ENCODE measurements around the gene C10orf120.

The C10orf120 gene

GRCh38 chr10:122699796-122700455 is at the start of gene C10orf120:
Gene C10orf120 (minus strand): TSS chr10:122699846. CDS start chr10:122699790, 56 bp downstream.
- Histone ChIP-seq H3K36me3 (ENCODE audit: control insufficient read depth in 1 of 2, insufficient read depth in 2 of 2, low read length in 2 of 2) (no peaks in the 10 kb centered on the region), H3K9me3 (ENCODE audit: control insufficient read depth in 1 of 2, low read length in 2 of 2) (no peaks in the 10 kb centered on the region), H3K27ac (ENCODE audit: low read length) (no peak within 1 kb of the TSS), H3K4me3 (ENCODE audit: low read depth in 1 of 2, low read length in 2 of 2) (no peak within 1 kb of the TSS), H3K27me3 (ENCODE audit: low read depth, low read length) (no peaks in the 10 kb centered on the region), H3K4me1 (ENCODE audit: control insufficient read depth in 1 of 2, insufficient read depth in 2 of 2, low read length in 2 of 2) (no peaks in the 10 kb centered on the region)

- H3K4me1 ChIP-seq (ENCODE audit: control insufficient read depth in 1 of 2, insufficient read depth in 2 of 2, low read length in 2 of 2) = no peaks in the 10 kb centered on the region
- H3K36me3 ChIP-seq (ENCODE audit: control insufficient read depth in 1 of 2, insufficient read depth in 2 of 2, low read length in 2 of 2) = no peaks in the 10 kb centered on the region
- H3K9me3 ChIP-seq (ENCODE audit: control insufficient read depth in 1 of 2, low read length in 2 of 2) = no peaks in the 10 kb centered on the region
- no peak overlapping the region for H3K27ac ChIP-seq (ENCODE audit: low read length)
- H3K27me3 ChIP-seq (ENCODE audit: low read depth, low read length) = no peaks in the 10 kb centered on the region
- H3K4me3 ChIP-seq (ENCODE audit: low read depth in 1 of 2, low read length in 2 of 2) = no peak overlapping the region
Observed at GRCh38 chr10:122748496-122748895, 48.9 kb upstream of the C10orf120 start.

- Histone ChIP-seq H3K27ac (ENCODE audit: low read length) (no peak overlapping the region), H3K27me3 (ENCODE audit: low read depth, low read length) (no peaks in the 10 kb centered on the region), H3K36me3 (ENCODE audit: control insufficient read depth in 1 of 2, insufficient read depth in 2 of 2, low read length in 2 of 2) (no peaks in the 10 kb centered on the region), H3K9me3 (ENCODE audit: control insufficient read depth in 1 of 2, low read length in 2 of 2) (no peaks in the 10 kb centered on the region), H3K4me1 (ENCODE audit: control insufficient read depth in 1 of 2, insufficient read depth in 2 of 2, low read length in 2 of 2) (no peaks in the 10 kb centered on the region), H3K4me3 (ENCODE audit: low read depth in 1 of 2, low read length in 2 of 2) (no peak overlapping the region)
Observed at GRCh38 chr10:122746408-122746807, 46.8 kb upstream of the C10orf120 start.

- no peaks in the 10 kb centered on the region for H3K4me1 ChIP-seq (ENCODE audit: control insufficient read depth in 1 of 2, insufficient read depth in 2 of 2, low read length in 2 of 2)
- H3K27me3 ChIP-seq (ENCODE audit: low read depth, low read length) = no peaks in the 10 kb centered on the region
- no peaks in the 10 kb centered on the region for H3K36me3 ChIP-seq (ENCODE audit: control insufficient read depth in 1 of 2, insufficient read depth in 2 of 2, low read length in 2 of 2)
- no peaks in the 10 kb centered on the region for H3K9me3 ChIP-seq (ENCODE audit: control insufficient read depth in 1 of 2, low read length in 2 of 2)
- H3K27ac ChIP-seq (ENCODE audit: low read length) = no peak overlapping the region
- H3K4me3 ChIP-seq (ENCODE audit: low read depth in 1 of 2, low read length in 2 of 2) = no peak overlapping the region
Observed at GRCh38 chr10:122744257-122744656, 44.6 kb upstream of the C10orf120 start.

- Histone ChIP-seq H3K36me3 (ENCODE audit: control insufficient read depth in 1 of 2, insufficient read depth in 2 of 2, low read length in 2 of 2) (no peaks in the 10 kb centered on the region), H3K4me1 (ENCODE audit: control insufficient read depth in 1 of 2, insufficient read depth in 2 of 2, low read length in 2 of 2) (no peaks in the 10 kb centered on the region), H3K27ac (ENCODE audit: low read length) (no peak overlapping the region), H3K4me3 (ENCODE audit: low read depth in 1 of 2, low read length in 2 of 2) (no peak overlapping the region), H3K9me3 (ENCODE audit: control insufficient read depth in 1 of 2, low read length in 2 of 2) (no peaks in the 10 kb centered on the region), H3K27me3 (ENCODE audit: low read depth, low read length) (no peaks in the 10 kb centered on the region)
Observed at GRCh38 chr10:122740640-122741039, 41.0 kb upstream of the C10orf120 start.

- no peaks in the 10 kb centered on the region for H3K9me3 ChIP-seq (ENCODE audit: control insufficient read depth in 1 of 2, low read length in 2 of 2)
- H3K27me3 ChIP-seq (ENCODE audit: low read depth, low read length) = no peaks in the 10 kb centered on the region
- H3K27ac ChIP-seq (ENCODE audit: low read length) = no peak overlapping the region
- no peaks in the 10 kb centered on the region for H3K36me3 ChIP-seq (ENCODE audit: control insufficient read depth in 1 of 2, insufficient read depth in 2 of 2, low read length in 2 of 2)
- H3K4me3 ChIP-seq (ENCODE audit: low read depth in 1 of 2, low read length in 2 of 2) = no peak overlapping the region
- H3K4me1 ChIP-seq (ENCODE audit: control insufficient read depth in 1 of 2, insufficient read depth in 2 of 2, low read length in 2 of 2) = no peaks in the 10 kb centered on the region
Observed at GRCh38 chr10:122738031-122738430, 38.4 kb upstream of the C10orf120 start.

GRCh38 chr10:122733931-122734665 is 34.5 kb upstream of the C10orf120 start:
- Histone ChIP-seq H3K4me1 (ENCODE audit: control insufficient read depth in 1 of 2, insufficient read depth in 2 of 2, low read length in 2 of 2) (no peaks in the 10 kb centered on the region), H3K4me3 (ENCODE audit: low read depth in 1 of 2, low read length in 2 of 2) (no peak overlapping the region), H3K36me3 (ENCODE audit: control insufficient read depth in 1 of 2, insufficient read depth in 2 of 2, low read length in 2 of 2) (no peaks in the 10 kb centered on the region), H3K27ac (ENCODE audit: low read length) (no peak overlapping the region), H3K27me3 (ENCODE audit: low read depth, low read length) (no peaks in the 10 kb centered on the region), H3K9me3 (ENCODE audit: control insufficient read depth in 1 of 2, low read length in 2 of 2) (no peaks in the 10 kb centered on the region)

GRCh38 chr10:122733443-122733842 is 33.8 kb upstream of the C10orf120 start:
- Histone ChIP-seq H3K27me3 (ENCODE audit: low read depth, low read length) (no peaks in the 10 kb centered on the region), H3K27ac (ENCODE audit: low read length) (no peak overlapping the region), H3K9me3 (ENCODE audit: control insufficient read depth in 1 of 2, low read length in 2 of 2) (no peaks in the 10 kb centered on the region), H3K4me3 (ENCODE audit: low read depth in 1 of 2, low read length in 2 of 2) (no peak overlapping the region), H3K36me3 (ENCODE audit: control insufficient read depth in 1 of 2, insufficient read depth in 2 of 2, low read length in 2 of 2) (no peaks in the 10 kb centered on the region), H3K4me1 (ENCODE audit: control insufficient read depth in 1 of 2, insufficient read depth in 2 of 2, low read length in 2 of 2) (no peaks in the 10 kb centered on the region)

GRCh38 chr10:122730238-122730637 is 30.6 kb upstream of the C10orf120 start:
- H3K4me3 ChIP-seq (ENCODE audit: low read depth in 1 of 2, low read length in 2 of 2) = no peak overlapping the region
- H3K27ac ChIP-seq (ENCODE audit: low read length) = no peak overlapping the region
- no peaks in the 10 kb centered on the region for H3K27me3 ChIP-seq (ENCODE audit: low read depth, low read length)
- H3K4me1 ChIP-seq (ENCODE audit: control insufficient read depth in 1 of 2, insufficient read depth in 2 of 2, low read length in 2 of 2) = no peaks in the 10 kb centered on the region
- no peaks in the 10 kb centered on the region for H3K9me3 ChIP-seq (ENCODE audit: control insufficient read depth in 1 of 2, low read length in 2 of 2)
- H3K36me3 ChIP-seq (ENCODE audit: control insufficient read depth in 1 of 2, insufficient read depth in 2 of 2, low read length in 2 of 2) = no peaks in the 10 kb centered on the region

GRCh38 chr10:122729126-122729525 is 29.5 kb upstream of the C10orf120 start:
- Histone ChIP-seq H3K4me3 (ENCODE audit: low read depth in 1 of 2, low read length in 2 of 2) (no peak overlapping the region), H3K27ac (ENCODE audit: low read length) (no peak overlapping the region), H3K4me1 (ENCODE audit: control insufficient read depth in 1 of 2, insufficient read depth in 2 of 2, low read length in 2 of 2) (no peaks in the 10 kb centered on the region), H3K9me3 (ENCODE audit: control insufficient read depth in 1 of 2, low read length in 2 of 2) (no peaks in the 10 kb centered on the region), H3K36me3 (ENCODE audit: control insufficient read depth in 1 of 2, insufficient read depth in 2 of 2, low read length in 2 of 2) (no peaks in the 10 kb centered on the region), H3K27me3 (ENCODE audit: low read depth, low read length) (no peaks in the 10 kb centered on the region)

- Histone ChIP-seq H3K9me3 (ENCODE audit: control insufficient read depth in 1 of 2, low read length in 2 of 2) (no peaks in the 10 kb centered on the region), H3K36me3 (ENCODE audit: control insufficient read depth in 1 of 2, insufficient read depth in 2 of 2, low read length in 2 of 2) (no peaks in the 10 kb centered on the region), H3K4me1 (ENCODE audit: control insufficient read depth in 1 of 2, insufficient read depth in 2 of 2, low read length in 2 of 2) (no peaks in the 10 kb centered on the region), H3K27ac (ENCODE audit: low read length) (no peak overlapping the region), H3K27me3 (ENCODE audit: low read depth, low read length) (no peaks in the 10 kb centered on the region), H3K4me3 (ENCODE audit: low read depth in 1 of 2, low read length in 2 of 2) (no peak overlapping the region)
Observed at GRCh38 chr10:122727426-122727825, 27.8 kb upstream of the C10orf120 start.
